PC-3 (cell line): Measurements from ENCODE around the gene ALKBH3.

Source experiments
- CTCF ChIP-seq: fragments of 300-600 bp; sonication (generic); conservative IDR thresholded peaks from 2 replicates; pipeline ENCODE4 v1.5.1; 2017; ENCODE audit warnings: antibody characterized with exemption, low read depth, mild to moderate bottlenecking, low read length
- EZH2 ChIP-seq: fragments of 300-600 bp; sonication (generic); IDR thresholded peaks from one replicate; pipeline ENCODE4 v1.6.1; 2017; ENCODE audit warnings: antibody characterized with exemption, mild to moderate bottlenecking, low read length; ENCODE audit not compliant: unreplicated experiment

DNA sequence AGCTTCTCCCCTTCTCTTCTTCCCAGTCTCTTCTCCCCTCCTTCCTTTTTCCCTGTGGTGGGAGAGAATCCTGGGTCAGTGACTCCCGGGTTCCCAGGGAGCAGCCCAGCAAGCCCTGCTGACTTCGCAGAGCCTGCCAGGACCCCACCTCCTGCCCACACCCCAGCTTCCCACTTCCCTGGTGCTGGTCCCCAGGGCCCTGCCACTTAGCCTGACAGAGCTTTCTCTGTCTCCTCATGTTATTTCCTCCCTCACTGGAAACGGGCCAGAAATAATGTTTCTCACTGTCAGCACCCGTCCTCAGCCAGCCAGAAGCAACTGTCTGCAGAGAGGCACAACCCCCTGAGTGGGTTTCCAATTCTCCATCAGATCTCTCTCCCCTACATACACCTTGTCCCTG, 88.9 kb downstream of the ALKBH3 start:
- TF ChIP-seq CTCF (no peak), EZH2 (no peak)
